GM12878 (cell line): Measurements from ENCODE around the gene IGSF6. TPM values are rescaled to one million over a fixed set of nuclear protein-coding genes. Genes with fewer than 3 reads are reported as not detected.
"Not testable (repeated sequence)": the region's sequence is repeated elsewhere in the genome, so short reads cannot be mapped to it uniquely, and the experiment has no call there.

Experiments used
- ATAC-seq: fragments of 200-7000 bp; cut with Tn5 transposase; 3 replicates; pipeline ENCODE4 v1.9.1; 2020; ENCODE audit warnings: mild to moderate bottlenecking, moderate library complexity
- BruUV-seq: library from RNA; stranded (reverse); fragments of 400-500 nt; replicated peaks from 2 replicates; lab custom pipeline; 2021; lab: Mats Ljungman, UMichigan
- CTCF ChIA-PET: fragments of 300-600 bp; sonication (Branson Sonifier 250); formaldehyde crosslinking; extraction: SDS; loops from one replicate; lab custom pipeline; 2021; ENCODE audit warnings: inconsistent platforms; lab: Yijun Ruan, JAX
- POLR2A ChIA-PET: fragments of 350-600 bp; formaldehyde crosslinking; extraction: SDS; loops from one replicate; lab custom pipeline; 2021; ENCODE audit warnings: inconsistent platforms; lab: Charles Lee
- RAD21 ChIA-PET: fragments of 300-600 bp; sonication (Branson Sonifier 250); formaldehyde crosslinking; loops from one replicate; lab custom pipeline; 2023; ENCODE audit warnings: antibody characterized with exemption; ENCODE audit not compliant: unreplicated experiment; lab: Charles Lee
- SMC1A ChIA-PET: fragments of 300-600 bp; sonication (Branson Sonifier 250); formaldehyde crosslinking; loops from one replicate; lab custom pipeline; 2023; ENCODE audit not compliant: unreplicated experiment, uncharacterized antibody; lab: Charles Lee
- DNase-seq: peaks from one replicate; pipeline ENCODE4 v3.0.0-alpha.2; 2011; ENCODE audit warnings: low read depth, low spot score
- FAIRE-seq: peaks from 3 replicates; lab custom pipeline; 2011; peaks lifted over from hg19 to GRCh38; lab: Jason Lieb, UNC
- H2AFZ ChIP-seq: 2 replicates; pipeline ENCODE4 v1.6.0; 2011; ENCODE audit warnings: low read depth, low read length, control low read depth; ENCODE audit not compliant: control insufficient read depth
- H3K27ac ChIP-seq: 2 replicates; pipeline ENCODE4 v1.5.1; 2011; ENCODE audit warnings: control low read depth; ENCODE audit not compliant: control insufficient read depth, insufficient read depth
- H3K27me3 ChIP-seq, 2 experiments: replicated peaks in 1 of 2; 2 replicates each; pipeline versions ENCODE4 v1.6.0 to v1.6.1; 2011; ENCODE audit warnings: low read length in 1 of 2; ENCODE audit not compliant: control insufficient read depth in 2 of 2, insufficient read depth in 2 of 2
- H3K36me3 ChIP-seq, 2 experiments: 2 replicates each; pipeline ENCODE4 v1.5.1; 2011; ENCODE audit warnings: low read length in 1 of 2; ENCODE audit not compliant: control insufficient read depth in 2 of 2, insufficient read depth in 2 of 2
- H3K4me1 ChIP-seq: 2 replicates; pipeline ENCODE4 v1.6.1; 2011; ENCODE audit warnings: mild to moderate bottlenecking, low read length, moderate library complexity, mixed read lengths; ENCODE audit not compliant: control insufficient read depth, insufficient read depth
- H3K4me2 ChIP-seq: 2 replicates; pipeline ENCODE4 v1.6.0; 2011; ENCODE audit warnings: control low read depth; ENCODE audit not compliant: control insufficient read depth, insufficient read depth
- H3K4me3 ChIP-seq: fragments of 200-600 bp; sonication (generic); 2 replicates; pipeline ENCODE4 v1.5.1; 2016
- H3K79me2 ChIP-seq: 2 replicates; pipeline ENCODE4 v1.6.0; 2011; ENCODE audit warnings: low read length; ENCODE audit not compliant: control insufficient read depth, insufficient read depth
- H3K9ac ChIP-seq: 2 replicates; pipeline ENCODE4 v1.8.0; 2011; ENCODE audit warnings: low read length, control low read depth, mixed read lengths; ENCODE audit not compliant: control insufficient read depth, insufficient read depth
- H3K9me3 ChIP-seq: replicated peaks from 3 replicates; pipeline ENCODE4 v1.5.1; 2011; ENCODE audit warnings: mild to moderate bottlenecking, low read length; ENCODE audit not compliant: control insufficient read depth, insufficient read depth
- H4K20me1 ChIP-seq: 2 replicates; pipeline ENCODE4 v1.6.0; 2011; ENCODE audit not compliant: control insufficient read depth, insufficient read depth
- CREM ChIP-seq: IDR thresholded peaks from 2 replicates; pipeline ENCODE4 v1.6.1; 2014; ENCODE audit warnings: antibody characterized with exemption, low read depth
- NFYB ChIP-seq: IDR thresholded peaks from 2 replicates; pipeline ENCODE4 v1.6.1; 2011; ENCODE audit warnings: low read depth, mild to moderate bottlenecking, low read length, improper control_type of control experiment, moderate library complexity; ENCODE audit not compliant: insufficient read depth
- WGBS: methylation state at CpG from one replicate; pipeline ENCODE4 v1.1.6; 2016; ENCODE audit warnings: low lambda C conversion rate; ENCODE audit not compliant: insufficient replicate concordance, insufficient coverage; ENCODE audit errors: missing lambda C conversion rate; 5-methylcytosine and 5-hydroxymethylcytosine counted together
- in situ Hi-C: fragments of 300-500 bp; cut with MboI; formaldehyde crosslinking; loops from 9 replicates; pipeline ENCODE4 v1.14.3; 2018; ENCODE audit warnings: mixed read lengths
- intact Hi-C: fragments of 100-400 bp; cut with micrococcal nuclease; formaldehyde crosslinking; loops from one replicate; pipeline ENCODE4 v1.14.2; 2022; ENCODE audit not compliant: unreplicated experiment
- polyA plus RNA-seq, 11 experiments: library from polyadenylated mRNA; depleted of rRNA in 4 of 11; unstranded in 6 of 11; stranded (reverse) in 5 of 11; fragments of >200 nt; fragmentation: Nextera tagmentation in 4 of 11; fragmentation: Illumina TruSeq in 1 of 11; extraction: Ambion mirVana in 4 of 11; extraction: Trizol in 1 of 11; gene quantifications; 1 replicate in 1 of 11; 2 replicates in 10 of 11; pipeline versions ENCODE4 v1.2.1 to v1.2.3, GENCODE V29; 2011 to 2016; ENCODE audit warnings: inconsistent platforms in 2 of 11, missing spikeins in 2 of 11, low read depth in 1 of 11
- total RNA-seq, 4 experiments: library from RNA; depleted of rRNA in 3 of 4; stranded (reverse); fragments of >200 nt in 3 of 4; fragmentation: Illumina TruSeq in 1 of 4; extraction: Trizol in 1 of 4; gene quantifications; 2 replicates each; pipeline versions ENCODE4 v1.2.1 to v1.2.3, GENCODE V29; 2013 to 2021

Gene IGSF6
- total and polyA plus RNA-seq, 10 of the 15 experiments (the other 5 are each of a cell fraction or from before 2014, with no cell fraction given), result 0.32 to 1.2 (median 0.72) TPM

GRCh38 chr16:21637032-21637968, 15.1 kb downstream of the IGSF6 start:
- 0 out of 2 replicates have a peak, but pooled peaks cover 2% of the 10 kb centered on the region for H3K4me1 ChIP-seq
- in situ Hi-C loops, result no loop called here
- no peaks in the 10 kb centered on the region for H3K9me3 ChIP-seq
- DNase-seq, result no peak
- ChIA-PET POLR2A (interaction anchor here (1.6 kb wide), 1 partner anchor 34 kb away, joined by 4 read pairs; no protein-coding TSS in a partner anchor), SMC1A (interaction anchor here (1.0 to 10.1 kb wide), 7 partner anchors 9 to 47 kb away, joined by 3 to 204 read pairs (median 5); partner anchors contain the start of gene METTL9), CTCF (interaction anchor here (0.9 to 8.1 kb wide), 9 partner anchors 20 to 77 kb away, joined by 3 to 99 read pairs (median 5); no protein-coding TSS in a partner anchor), RAD21 (interaction anchor here (1.6 to 6.8 kb wide), 4 partner anchors 8 to 54 kb away, joined by 3 to 52 read pairs (median 16); no protein-coding TSS in a partner anchor)
- no peak for TF ChIP-seq CREM
- TF ChIP-seq NFYB, result 0 out of 2 replicates have a peak, but pooled peaks have one; percentile 4
- H3K27me3 ChIP-seq, result no peaks in the 10 kb centered on the region
- no peaks in the 10 kb centered on the region; a peak in 2 of 4 replicates for H3K36me3 ChIP-seq
- no peak for FAIRE-seq
- no peaks in the 10 kb centered on the region for H3K79me2 ChIP-seq
- H3K27ac ChIP-seq, result no peak overlapping the region
- intact Hi-C loops, result no loop called here
- BruUV-seq, result no TSS peak
- H2AFZ ChIP-seq, result no peak overlapping the region
- H3K4me2 ChIP-seq, result no peak overlapping the region
- H3K9ac ChIP-seq, result no peak overlapping the region
- H3K4me3 ChIP-seq, result no peak overlapping the region
- ATAC-seq, result no peak
- WGBS, result 94% methylated on average over 37 of the region's 37 CpGs
- no peaks in the 10 kb centered on the region; the same call in 1 of the 2 replicates for H4K20me1 ChIP-seq

- H3K9me3 ChIP-seq, in situ Hi-C loops, intact Hi-C loops, H3K4me2 ChIP-seq, ATAC-seq, H3K27ac ChIP-seq, H4K20me1 ChIP-seq, CTCF ChIA-PET, BruUV-seq, H3K4me1 ChIP-seq, H3K79me2 ChIP-seq, H3K9ac ChIP-seq, H2AFZ ChIP-seq, DNase-seq, H3K4me3 ChIP-seq, H3K27me3 ChIP-seq, POLR2A ChIA-PET, FAIRE-seq, H3K36me3 ChIP-seq: not testable (repeated sequence)
- ChIA-PET SMC1A (interaction anchor here (1.3 kb wide), 1 partner anchor 9 kb away, joined by 3 read pairs; no protein-coding TSS in a partner anchor), RAD21 (interaction anchor here (0.5 kb wide), 1 partner anchor 62 kb away, joined by 3 read pairs; no protein-coding TSS in a partner anchor)
- 95% methylated on average over 9 of the region's 9 CpGs for WGBS
Observed at GRCh38 chr16:21635694-21636093, 16.7 kb downstream of the IGSF6 start.
